GM21381 (cell line): Measurements from ENCODE around the gene PYGB.

Experiments used
- ATAC-seq: cut with Tn5 transposase; IDR thresholded peaks from one replicate; pipeline ENCODE4 v1.9.1; 2021; ENCODE audit warnings: mild to moderate bottlenecking, moderate library complexity; ENCODE audit not compliant: unreplicated experiment

Gene PYGB

GRCh38 chr20:25215521-25215920 lies 32.4 kb upstream of the PYGB start:
- no peak for ATAC-seq

- ATAC-seq = no peak
Measured at GRCh38 chr20:25216199-25216945, 31.5 kb upstream of the PYGB start.

GRCh38 chr20:25217161-25218108 lies 30.4 kb upstream of the PYGB start:
- no peak for ATAC-seq

- no peak for ATAC-seq
Measured at GRCh38 chr20:25218109-25218486, 29.8 kb upstream of the PYGB start.

- no peak for ATAC-seq
Measured at GRCh38 chr20:25218492-25218891, 29.4 kb upstream of the PYGB start.

GRCh38 chr20:25219365-25219764 lies 28.5 kb upstream of the PYGB start:
- no peak for ATAC-seq

GRCh38 chr20:25220021-25220730 lies 27.7 kb upstream of the PYGB start:
- no peak for ATAC-seq

GRCh38 chr20:25220810-25221591 lies 26.9 kb upstream of the PYGB start:
- no peak for ATAC-seq

- no peak for ATAC-seq
Measured at GRCh38 chr20:25221592-25222460, 26.1 kb upstream of the PYGB start.

GRCh38 chr20:25222461-25223178 lies 25.3 kb upstream of the PYGB start:
- ATAC-seq = no peak

GRCh38 chr20:25223179-25223661 lies 24.7 kb upstream of the PYGB start:
- ATAC-seq = no peak

GRCh38 chr20:25223765-25224720 lies 23.8 kb upstream of the PYGB start:
- ATAC-seq = no peak

GRCh38 chr20:25224941-25225340 lies 22.9 kb upstream of the PYGB start:
- ATAC-seq = no peak

GRCh38 chr20:25225642-25226432 lies 22.0 kb upstream of the PYGB start:
- no peak for ATAC-seq

GRCh38 chr20:25226433-25227316 lies 21.2 kb upstream of the PYGB start:
- ATAC-seq = no peak

- no peak for ATAC-seq
Measured at GRCh38 chr20:25227317-25227831, 20.5 kb upstream of the PYGB start.
